K562 (cell line): ENCODE data around the gene APP. TPM values are rescaled to one million over a fixed set of nuclear protein-coding genes. Genes with fewer than 3 reads are reported as not detected.

Experiments
- ATAC-seq: fragments of 200-7000 bp; cut with Tn5 transposase; 3 replicates; pipeline ENCODE4 v1.9.1; 2020; ENCODE audit warnings: moderate library complexity
- BruUV-seq: library from RNA; stranded (reverse); fragments of 400-500 nt; replicated peaks from 2 replicates; lab custom pipeline; 2021; lab: Mats Ljungman, UMichigan
- CTCF ChIA-PET: fragments of 300-600 bp; formaldehyde crosslinking; extraction: SDS; loops from one replicate; lab custom pipeline; 2021; ENCODE audit warnings: low intra/inter-chr PET ratio; lab: Yijun Ruan, JAX
- POLR2A ChIA-PET: fragments of 300-600, 350-650 bp; sonication (Branson Sonifier 250); formaldehyde crosslinking; extraction: SDS; loops from one replicate; lab custom pipeline; 2021; ENCODE audit warnings: antibody characterized with exemption, inconsistent platforms; lab: Yijun Ruan, JAX
- DNase-seq, 4 experiments: peaks; one replicate each; pipeline versions ENCODE4 v3.0.0 to v3.0.0-alpha.2; 2011 to 2018; ENCODE audit warnings: low spot score in 3 of 4, mixed read lengths in 3 of 4; ENCODE audit errors: extremely low read depth in 1 of 4
- FAIRE-seq: peaks from 2 replicates; lab custom pipeline; 2011; peaks lifted over from hg19 to GRCh38; lab: Jason Lieb, UNC
- H2AFZ ChIP-seq: 2 replicates; pipeline ENCODE4 v1.6.0; 2011; ENCODE audit warnings: low read depth, low read length, control low read depth, inconsistent platforms
- H3K27ac ChIP-seq: fragments of 200-600 bp; 3 replicates; pipeline ENCODE4 v1.8.0; 2011; ENCODE audit warnings: low read depth, mild to moderate bottlenecking, control low read depth, inconsistent platforms, low read length, moderate library complexity, mixed read lengths; ENCODE audit errors: extremely low read depth
- H3K27me3 ChIP-seq, 2 experiments: fragments of 300-600 bp in 1 of 2; 2 replicates in 1 of 2; 3 replicates in 1 of 2; pipeline versions ENCODE4 v1.6.0 to v1.8.0; 2011; ENCODE audit warnings: inconsistent platforms in 2 of 2, low read length in 2 of 2, mild to moderate bottlenecking in 1 of 2, mixed read lengths in 1 of 2, moderate library complexity in 1 of 2; ENCODE audit not compliant: control insufficient read depth in 2 of 2, insufficient read depth in 2 of 2
- H3K36me3 ChIP-seq: fragments of 300-600 bp; 3 replicates; pipeline ENCODE4 v1.8.0; 2011; ENCODE audit warnings: mild to moderate bottlenecking, low read length, inconsistent platforms; ENCODE audit not compliant: control insufficient read depth, insufficient read depth
- H3K4me1 ChIP-seq, 2 experiments: fragments of 200-600 bp in 1 of 2; replicated peaks in 1 of 2; 2 replicates in 1 of 2; 3 replicates in 1 of 2; pipeline versions ENCODE4 v1.5.1 to v1.8.0; 2011; ENCODE audit warnings: inconsistent platforms in 2 of 2, low read length in 2 of 2, mild to moderate bottlenecking in 1 of 2, mixed read lengths in 1 of 2, moderate library complexity in 1 of 2; ENCODE audit not compliant: control insufficient read depth in 2 of 2, insufficient read depth in 2 of 2
- H3K4me2 ChIP-seq: 2 replicates; pipeline ENCODE4 v1.6.1; 2011; ENCODE audit warnings: low read length, control low read depth, inconsistent platforms, mixed read lengths; ENCODE audit not compliant: insufficient read depth
- H3K4me3 ChIP-seq: fragments of 200-600 bp; sonication (generic), shearing (Covaris generic); 2 replicates; pipeline ENCODE4 v1.5.1; 2016; ENCODE audit warnings: control low read depth, inconsistent platforms
- H3K79me2 ChIP-seq: fragments of 200-600 bp; 3 replicates; pipeline ENCODE4 v1.8.0; 2011; ENCODE audit warnings: low read length, inconsistent platforms; ENCODE audit not compliant: control insufficient read depth, insufficient read depth
- H3K9ac ChIP-seq, 2 experiments: 2 replicates each; pipeline versions ENCODE4 v1.6.0 to v1.6.1; 2011; ENCODE audit warnings: low read depth in 2 of 2, low read length in 2 of 2, control low read depth in 1 of 2, inconsistent platforms in 1 of 2, mild to moderate bottlenecking in 1 of 2, mixed read lengths in 1 of 2; ENCODE audit not compliant: insufficient read depth in 1 of 2
- H3K9me1 ChIP-seq: one replicate; pipeline ENCODE4 v1.6.0; 2011; ENCODE audit warnings: inconsistent platforms, mild to moderate bottlenecking, low read length, moderate library complexity; ENCODE audit not compliant: control insufficient read depth, insufficient read depth
- H3K9me3 ChIP-seq: replicated peaks from 2 replicates; pipeline ENCODE4 v1.5.1; 2011; ENCODE audit warnings: low read depth, low read length, inconsistent platforms; ENCODE audit not compliant: control insufficient read depth, insufficient read depth
- H4K20me1 ChIP-seq: replicated peaks from 2 replicates; pipeline ENCODE4 v1.6.1; 2011; ENCODE audit warnings: low read length, inconsistent platforms, mixed read lengths; ENCODE audit not compliant: control insufficient read depth, insufficient read depth
- ADNP ChIP-seq: fragments of 200-800 bp; sonication (Bioruptor generic); IDR thresholded peaks from 2 replicates; pipeline ENCODE4 v1.6.1; 2016; ENCODE audit warnings: missing genetic modification characterization, missing compliant biosample characterization
- BACH1 ChIP-seq: fragments of 200-800 bp; sonication (Bioruptor generic); IDR thresholded peaks from 2 replicates; pipeline ENCODE4 v1.6.1; 2016; ENCODE audit warnings: missing genetic modification characterization, missing compliant biosample characterization
- ERF ChIP-seq: fragments of 450-650 bp; formaldehyde crosslinking; IDR thresholded peaks from 2 replicates; pipeline ENCODE4 v1.4.0; 2020; ENCODE audit warnings: mild to moderate bottlenecking, mixed read lengths
- ETV1 ChIP-seq: fragments of 450-650 bp; conservative IDR thresholded peaks from 2 replicates; pipeline ENCODE4 v1.6.1; 2016; ENCODE audit warnings: missing genetic modification characterization, control low read depth, low read depth, missing compliant biosample characterization
- FOXM1 ChIP-seq, 2 experiments: fragments of 450-650 bp in 1 of 2; sonication (generic) in 1 of 2; formaldehyde crosslinking in 1 of 2; IDR thresholded peaks; 2 replicates each; pipeline versions ENCODE4 v1.6.1 to v1.9.0; 2017 to 2022; ENCODE audit warnings: low read depth in 2 of 2, mild to moderate bottlenecking in 2 of 2, missing genetic modification reagents in 1 of 2, moderate library complexity in 1 of 2
- HDAC1 ChIP-seq, 2 experiments: fragments of 450-650 bp; IDR thresholded peaks; 2 replicates each; pipeline ENCODE4 v1.6.1; 2016 to 2017; ENCODE audit warnings: inconsistent platforms in 1 of 2, mild to moderate bottlenecking in 1 of 2, moderate library complexity in 1 of 2
- MTA3 ChIP-seq: fragments of 450-650 bp; formaldehyde crosslinking; IDR thresholded peaks from 2 replicates; pipeline ENCODE4 v1.6.1; 2017; ENCODE audit warnings: mild to moderate bottlenecking, borderline replicate concordance
- PKNOX1 ChIP-seq: fragments of 450-650 bp; IDR thresholded peaks from 2 replicates; pipeline ENCODE4 v1.6.1; 2016
- SMAD1 ChIP-seq: fragments of 150-350 bp; IDR thresholded peaks from 2 replicates; pipeline ENCODE4 v1.6.1; 2014; ENCODE audit warnings: low read length, low read depth; ENCODE audit not compliant: partially characterized antibody
- TAL1 ChIP-seq: fragments of 450-650 bp; IDR thresholded peaks from 2 replicates; pipeline ENCODE4 v1.6.1; 2016; ENCODE audit warnings: mild to moderate bottlenecking
- THRAP3 ChIP-seq: fragments of 450-650 bp; IDR thresholded peaks from 2 replicates; pipeline ENCODE4 v1.6.1; 2016; ENCODE audit warnings: mild to moderate bottlenecking, inconsistent platforms, borderline replicate concordance
- ZNF644 ChIP-seq: fragments of 200-800 bp; sonication (Bioruptor generic); IDR thresholded peaks from 2 replicates; pipeline ENCODE4 v1.6.1; 2016; ENCODE audit warnings: low read depth, missing genetic modification characterization, missing compliant biosample characterization
- WGBS: fragments of 100-300 bp; shearing (Covaris generic); methylation state at CpG from one replicate; pipeline ENCODE4 v1.1.6; 2016; ENCODE audit warnings: low coverage, mixed read lengths; ENCODE audit not compliant: insufficient coverage; ENCODE audit errors: missing lambda C conversion rate; 5-methylcytosine and 5-hydroxymethylcytosine counted together
- in situ Hi-C: fragments of 300-500 bp; cut with MboI; formaldehyde crosslinking; loops from 4 replicates; pipeline ENCODE4 v1.15.0; 2018; ENCODE audit warnings: inconsistent platforms, mixed read lengths
- intact Hi-C: fragments of 100-400 bp; cut with micrococcal nuclease; formaldehyde crosslinking; loops from 2 replicates; pipeline ENCODE4 v1.14.2; 2022
- polyA plus RNA-seq, 8 experiments: library from polyadenylated mRNA; depleted of rRNA in 4 of 8; stranded (reverse) in 5 of 8; unstranded in 3 of 8; fragments of >200 nt; fragmentation: Nextera tagmentation in 2 of 8; fragmentation: Illumina TruSeq in 1 of 8; extraction: Ambion mirVana in 2 of 8; extraction: Trizol in 1 of 8; gene quantifications; 2 replicates each; pipeline versions ENCODE4 v1.2.1 to v1.2.3, GENCODE V29; 2011 to 2014; ENCODE audit warnings: inconsistent platforms in 1 of 8, missing spikeins in 1 of 8
- total RNA-seq, 7 experiments: library from RNA; depleted of rRNA in 6 of 7; stranded (reverse); fragments of >200 nt in 6 of 7; fragmentation: Illumina TruSeq in 2 of 7; extraction: Trizol in 2 of 7; gene quantifications; 2 replicates each; pipeline versions ENCODE4 v1.2.1 to v1.2.3, GENCODE V29; 2011 to 2021; ENCODE audit warnings: low replicate concordance in 1 of 7
- TF ChIP-seq, protein P1 (sequence below): fragments of 250-450 bp; sonication (Bioruptor Pico); IDR thresholded peaks from 2 replicates; pipeline ENCODE4 v1.8.0; 2022; ENCODE audit warnings: inconsistent platforms, mild to moderate bottlenecking, moderate library complexity, borderline replicate concordance

Gene APP
- total and polyA plus RNA-seq, 9 of the 15 experiments (the other 6 are each of a cell fraction or from before 2014, with no cell fraction given) = 0.01 to 1.5 (median 0.16) TPM; not detected in 5

DNA sequence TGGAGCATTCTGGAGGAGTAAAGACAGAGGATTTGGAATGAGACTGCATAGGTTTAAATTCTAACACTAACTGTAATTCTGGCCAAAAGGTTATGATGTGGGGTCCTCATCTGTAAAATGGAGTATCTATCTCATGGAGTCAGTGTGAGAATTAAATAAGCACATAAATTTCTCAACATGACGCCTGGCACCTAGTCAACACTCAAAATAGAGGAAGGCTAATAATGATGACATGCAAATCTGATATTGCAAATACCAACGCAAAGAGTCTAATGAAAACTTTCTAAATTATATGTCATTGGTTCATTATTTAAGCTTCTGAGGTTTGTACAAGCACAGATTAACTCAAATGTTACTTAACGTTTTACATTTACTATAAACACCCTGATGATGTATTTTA lies 29.6 kb downstream of the APP start:
- no peak for ATAC-seq
- Histone ChIP-seq H3K36me3 (no peaks in the 10 kb centered on the region), H2AFZ (no peak overlapping the region), H3K79me2 (no peaks in the 10 kb centered on the region), H3K4me2 (no peak overlapping the region), H3K9ac (no peak overlapping the region), H3K9me3 (no peaks in the 10 kb centered on the region), H3K27me3 (no peaks in the 10 kb centered on the region), H3K9me1 (no peaks in the 10 kb centered on the region), H4K20me1 (no peaks in the 10 kb centered on the region), H3K4me3 (no peak overlapping the region), H3K27ac (no peak overlapping the region), H3K4me1 (no peaks in the 10 kb centered on the region)
- ChIA-PET POLR2A (no interaction called here), CTCF (no interaction called here)
- in situ Hi-C loops = no loop called here
- FAIRE-seq = no peak
- intact Hi-C loops = no loop called here
- BruUV-seq = no TSS peak
- 0% methylated on average over 3 of the region's 3 CpGs for WGBS
- DNase-seq = no peak
- TF ChIP-seq PKNOX1 = no peak
- no peak for TF ChIP-seq ETV1 (tag)
- TF ChIP-seq ADNP = no peak
- TF ChIP-seq FOXM1 (IDR thresholded peaks at IDR 0.05; ENCODE audit: low read depth) = no peak
- TF ChIP-seq FOXM1 (CRISPR knock-in tag; IDR thresholded peaks at IDR 0.05; ENCODE audit: low read depth) = no peak
- TF ChIP-seq, protein P1, sequence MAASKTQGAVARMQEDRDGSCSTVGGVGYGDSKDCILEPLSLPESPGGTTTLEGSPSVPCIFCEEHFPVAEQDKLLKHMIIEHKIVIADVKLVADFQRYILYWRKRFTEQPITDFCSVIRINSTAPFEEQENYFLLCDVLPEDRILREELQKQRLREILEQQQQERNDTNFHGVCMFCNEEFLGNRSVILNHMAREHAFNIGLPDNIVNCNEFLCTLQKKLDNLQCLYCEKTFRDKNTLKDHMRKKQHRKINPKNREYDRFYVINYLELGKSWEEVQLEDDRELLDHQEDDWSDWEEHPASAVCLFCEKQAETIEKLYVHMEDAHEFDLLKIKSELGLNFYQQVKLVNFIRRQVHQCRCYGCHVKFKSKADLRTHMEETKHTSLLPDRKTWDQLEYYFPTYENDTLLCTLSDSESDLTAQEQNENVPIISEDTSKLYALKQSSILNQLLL = no peak
- TF ChIP-seq TAL1 = no peak
- TF ChIP-seq HDAC1 (IDR thresholded peaks at IDR 0.05) = no peak
- no peak for TF ChIP-seq ZNF644 (tag)
- no peak for TF ChIP-seq BACH1
- TF ChIP-seq MTA3 = no peak
- TF ChIP-seq ERF (CRISPR knock-in tag) = no peak
- TF ChIP-seq THRAP3 = no peak
- no peak for TF ChIP-seq SMAD1
